Mesenchymal stem cell (in vitro differentiated cells and primary cell): ENCODE results near the gene RGL3.

Source experiments
- DNase-seq: peaks from one replicate; pipeline ENCODE4 v3.0.0-alpha.2; 2013
- H2AFZ ChIP-seq: one replicate; pipeline ENCODE4 v1.6.1; 2013; ENCODE audit warnings: low read depth, mild to moderate bottlenecking, control low read depth, inconsistent platforms, low read length, moderate library complexity
- H2AK5ac ChIP-seq: 2 replicates; pipeline ENCODE4 v1.6.1; 2013; ENCODE audit warnings: low read length, moderate library complexity, mild to moderate bottlenecking, inconsistent platforms; ENCODE audit not compliant: severe bottlenecking
- H2BK120ac ChIP-seq: one replicate; pipeline ENCODE4 v1.6.1; 2013; ENCODE audit warnings: low read depth, mild to moderate bottlenecking, inconsistent platforms, low read length, moderate library complexity
- H2BK12ac ChIP-seq, 2 experiments: one replicate each; pipeline ENCODE4 v1.6.1; 2013; ENCODE audit warnings: inconsistent platforms in 2 of 2, low read length in 2 of 2, mild to moderate bottlenecking in 2 of 2, moderate library complexity in 2 of 2, control low read depth in 1 of 2
- H2BK15ac ChIP-seq: one replicate; pipeline ENCODE4 v1.6.1; 2013; ENCODE audit warnings: mild to moderate bottlenecking, low read depth, inconsistent platforms; ENCODE audit not compliant: poor library complexity, severe bottlenecking
- H2BK5ac ChIP-seq: 2 replicates; pipeline ENCODE4 v1.6.1; 2013; ENCODE audit warnings: low read depth, mild to moderate bottlenecking, low read length, control low read depth, inconsistent platforms; ENCODE audit not compliant: poor library complexity, severe bottlenecking
- H3K14ac ChIP-seq, 2 experiments: one replicate each; pipeline ENCODE4 v1.6.1; 2013; ENCODE audit warnings: inconsistent platforms in 2 of 2, low read length in 2 of 2, control low read depth in 1 of 2, mild to moderate bottlenecking in 1 of 2, moderate library complexity in 1 of 2
- H3K18ac ChIP-seq, 2 experiments: one replicate each; pipeline ENCODE4 v1.6.1; 2013; ENCODE audit warnings: inconsistent platforms in 2 of 2, low read length in 2 of 2, control low read depth in 1 of 2, low read depth in 1 of 2, mild to moderate bottlenecking in 1 of 2
- H3K23ac ChIP-seq, 2 experiments: one replicate each; pipeline ENCODE4 v1.6.1; 2013; ENCODE audit warnings: inconsistent platforms in 2 of 2, low read length in 2 of 2, mild to moderate bottlenecking in 2 of 2, moderate library complexity in 2 of 2, control low read depth in 1 of 2
- H3K27ac ChIP-seq: 2 replicates; pipeline ENCODE4 v1.5.1; 2013; ENCODE audit warnings: mild to moderate bottlenecking, moderate library complexity, low read length, control low read depth, inconsistent platforms; ENCODE audit not compliant: poor library complexity, severe bottlenecking
- H3K27me3 ChIP-seq, 2 experiments: 2 replicates each; pipeline versions ENCODE4 v1.6.1 to v1.7.0; 2013; ENCODE audit warnings: low read length in 2 of 2, mild to moderate bottlenecking in 2 of 2, moderate library complexity in 2 of 2, control low read depth in 1 of 2, inconsistent platforms in 1 of 2; ENCODE audit not compliant: control insufficient read depth in 1 of 2, insufficient read depth in 1 of 2
- H3K36me3 ChIP-seq, 2 experiments: 2 replicates each; pipeline versions ENCODE4 v1.6.1 to v1.7.0; 2013; ENCODE audit warnings: low read length in 2 of 2, control low read depth in 1 of 2, inconsistent platforms in 1 of 2, low read depth in 1 of 2, mild to moderate bottlenecking in 1 of 2; ENCODE audit not compliant: insufficient read depth in 2 of 2, control insufficient read depth in 1 of 2
- H3K4ac ChIP-seq, 2 experiments: one replicate each; pipeline ENCODE4 v1.6.1; 2013; ENCODE audit warnings: inconsistent platforms in 2 of 2, low read length in 2 of 2, mild to moderate bottlenecking in 2 of 2, moderate library complexity in 2 of 2, control low read depth in 1 of 2, low read depth in 1 of 2
- H3K4me1 ChIP-seq: 2 replicates; pipeline ENCODE4 v1.6.1; 2013; ENCODE audit warnings: low read depth, low read length, control low read depth; ENCODE audit not compliant: control insufficient read depth, insufficient read depth
- H3K4me2 ChIP-seq: 2 replicates; pipeline ENCODE4 v1.6.1; 2013; ENCODE audit warnings: low read length, mild to moderate bottlenecking, inconsistent platforms; ENCODE audit not compliant: poor library complexity, severe bottlenecking
- H3K4me3 ChIP-seq, 2 experiments: 2 replicates each; pipeline versions ENCODE4 v1.5.1 to v1.7.0; 2013; ENCODE audit warnings: low read length in 2 of 2, mild to moderate bottlenecking in 2 of 2, control low read depth in 1 of 2, low read depth in 1 of 2; ENCODE audit not compliant: insufficient read depth in 1 of 2
- H3K79me1 ChIP-seq: replicated peaks from 2 replicates; pipeline ENCODE4 v1.6.1; 2013; ENCODE audit warnings: mild to moderate bottlenecking, control low read depth, low read length, inconsistent platforms; ENCODE audit not compliant: poor library complexity, severe bottlenecking
- H3K9ac ChIP-seq: 2 replicates; pipeline ENCODE4 v1.7.0; 2013; ENCODE audit warnings: mild to moderate bottlenecking, low read length, moderate library complexity
- H3K9me3 ChIP-seq: 2 replicates; pipeline ENCODE4 v1.7.0; 2013; ENCODE audit warnings: mild to moderate bottlenecking, low read length; ENCODE audit not compliant: control insufficient read depth
- H4K8ac ChIP-seq: one replicate; pipeline ENCODE4 v1.6.1; 2013; ENCODE audit warnings: inconsistent platforms, mild to moderate bottlenecking, low read length, moderate library complexity
- H4K91ac ChIP-seq: one replicate; pipeline ENCODE4 v1.6.1; 2013; ENCODE audit warnings: mild to moderate bottlenecking, low read length, inconsistent platforms
- WGBS: methylation state at CpG from one replicate; pipeline ENCODE4 v1.1.7; 2013; ENCODE audit warnings: mixed read lengths; 5-methylcytosine and 5-hydroxymethylcytosine counted together

Gene RGL3

DNA sequence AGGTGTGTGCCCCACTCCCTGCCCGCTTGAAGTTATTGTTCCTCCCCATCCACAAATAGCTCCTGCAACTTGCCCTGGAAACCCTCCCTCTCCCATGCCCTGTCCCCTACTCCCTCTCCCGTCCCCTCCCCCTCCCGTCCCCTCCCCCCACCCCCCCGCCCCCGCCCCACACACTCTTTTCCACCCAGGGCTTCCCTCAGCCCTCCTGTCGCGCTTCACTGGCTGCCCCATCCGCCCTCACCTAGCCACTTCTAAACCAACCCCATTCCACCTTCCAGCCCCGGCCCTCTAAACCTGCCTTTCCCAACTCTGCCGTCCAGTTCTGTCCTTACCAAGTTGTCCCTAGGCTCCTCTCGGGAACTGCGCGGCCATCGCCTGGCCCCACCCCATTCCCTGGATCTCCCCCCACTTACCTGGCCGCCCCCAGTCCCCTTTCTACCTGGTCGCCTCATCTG is 993 bp downstream of the RGL3 start:
- Histone ChIP-seq H3K9me3 (no peaks in the 10 kb centered on the region), H2BK5ac (no peak overlapping the region), H3K14ac (no peak overlapping the region), H3K23ac (no peak overlapping the region), H3K18ac (no peak overlapping the region), H2BK12ac (no peak overlapping the region), H3K4ac (no peak overlapping the region), H4K91ac (no peak overlapping the region), H3K79me1 (no peaks in the 10 kb centered on the region), H2BK120ac (no peak overlapping the region), H3K4me2 (peak overlapping the region; percentile 35), H3K36me3 (peaks cover 0 to 2% of the 10 kb centered on the region in 2 experiments), H2AFZ (no peak overlapping the region), H3K27me3 (peaks cover 59 to 75% of the 10 kb centered on the region in 2 experiments), H2BK15ac (peak overlapping the region; percentile 77), H3K27ac (no peak overlapping the region), H3K4me1 (peaks cover 34% of the 10 kb centered on the region), H4K8ac (no peak overlapping the region), H3K9ac (no peak overlapping the region), H2AK5ac (no peak overlapping the region), H3K4me3 (no peak overlapping the region)
- 2% methylated on average over 11 of the region's 16 CpGs for WGBS
- no peak for DNase-seq

DNA sequence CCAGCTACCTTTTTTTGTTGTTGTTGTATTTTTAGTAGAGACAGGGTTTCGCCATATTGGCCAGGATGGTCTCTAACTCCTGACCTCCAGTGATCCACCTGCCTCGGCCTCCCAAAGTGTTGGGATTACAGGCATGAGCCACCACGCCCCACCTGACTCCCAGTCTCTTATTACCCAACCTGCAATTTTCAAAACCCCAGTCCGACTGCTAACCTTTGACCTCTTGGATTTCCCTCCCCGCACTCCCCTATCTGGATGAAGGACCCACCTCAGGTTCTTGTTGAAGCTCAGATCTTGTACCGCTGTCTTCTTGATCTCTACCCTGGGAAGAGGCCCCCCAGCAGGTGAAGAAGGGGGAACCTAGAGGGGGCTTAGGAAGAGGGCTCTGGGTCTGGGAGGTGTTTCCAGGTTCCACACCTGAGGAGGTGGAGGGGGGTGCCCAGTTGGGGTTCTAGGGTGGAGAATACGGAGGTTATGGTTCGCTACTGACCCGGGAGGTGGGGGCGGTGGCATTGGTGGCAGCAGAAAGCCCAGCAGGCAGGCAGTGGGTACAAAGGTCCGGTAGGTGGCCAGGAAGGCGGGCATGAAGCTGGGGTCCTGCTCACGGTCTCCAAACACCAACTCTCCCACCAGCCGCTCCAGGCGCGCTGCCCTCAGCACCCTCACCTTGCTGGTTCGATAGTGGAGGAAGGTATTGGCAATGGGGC is 2.6 kb downstream of the RGL3 start:
- Histone ChIP-seq H3K27me3 (peaks cover 43 to 59% of the 10 kb centered on the region in 2 experiments), H3K4me3 (no peak overlapping the region), H2BK15ac (no peak overlapping the region), H2BK12ac (no peak overlapping the region), H3K9ac (no peak overlapping the region), H2BK120ac (no peak overlapping the region), H4K8ac (peak overlapping the region; percentile 13), H3K4me1 (peaks cover 24% of the 10 kb centered on the region), H3K27ac (no peak overlapping the region), H2BK5ac (no peak overlapping the region), H4K91ac (no peak overlapping the region), H3K18ac (no peak overlapping the region), H2AK5ac (no peak overlapping the region), H3K9me3 (no peaks in the 10 kb centered on the region), H3K79me1 (no peaks in the 10 kb centered on the region), H3K4me2 (no peak overlapping the region), H3K36me3 (no peaks in the 10 kb centered on the region), H3K4ac (no peak overlapping the region), H2AFZ (no peak overlapping the region), H3K23ac (no peak overlapping the region), H3K14ac (no peak overlapping the region)
- DNase-seq, result no peak
- WGBS, result 96% methylated on average over 13 of the region's 17 CpGs

DNA sequence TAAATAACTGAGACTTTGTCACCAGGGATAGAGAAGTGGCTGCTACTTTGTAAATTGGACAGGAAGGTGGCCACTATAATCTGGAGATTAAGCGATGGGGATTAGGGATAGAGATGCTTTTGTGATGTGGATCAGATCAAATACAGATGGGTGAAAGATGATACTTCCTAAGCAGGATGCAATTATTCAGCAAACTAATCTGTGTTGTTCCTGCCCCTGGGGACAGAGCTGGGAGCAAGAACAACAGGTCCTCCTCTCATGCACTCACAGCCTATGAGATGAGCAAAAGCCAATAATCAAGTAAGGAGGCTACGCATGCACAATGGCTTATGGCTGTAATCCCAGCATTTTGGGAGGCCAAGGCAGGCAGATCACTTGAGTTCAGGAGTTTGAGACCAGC is 4.6 kb downstream of the RGL3 start:
- WGBS, result 100% methylated on average over 2 of the region's 2 CpGs
- no peak overlapping the region for H2BK12ac ChIP-seq
- H3K9ac ChIP-seq, result no peak overlapping the region
- H3K14ac ChIP-seq, result no peak overlapping the region
- no peak overlapping the region for H2AFZ ChIP-seq
- H3K36me3 ChIP-seq, result no peaks in the 10 kb centered on the region
- H3K79me1 ChIP-seq, result no peaks in the 10 kb centered on the region
- no peak overlapping the region for H2BK15ac ChIP-seq
- peaks cover 17% of the 10 kb centered on the region for H3K4me1 ChIP-seq
- no peak overlapping the region for H3K27ac ChIP-seq
- H4K8ac ChIP-seq, result no peak overlapping the region
- H3K18ac ChIP-seq, result no peak overlapping the region
- H3K9me3 ChIP-seq, result no peaks in the 10 kb centered on the region
- no peak overlapping the region for H3K4me2 ChIP-seq
- no peak overlapping the region for H3K4ac ChIP-seq
- H3K4me3 ChIP-seq, result no peak overlapping the region
- no peak for DNase-seq
- no peak overlapping the region for H2AK5ac ChIP-seq
- no peak overlapping the region for H2BK120ac ChIP-seq
- H3K23ac ChIP-seq, result no peak overlapping the region
- no peak overlapping the region for H4K91ac ChIP-seq
- H2BK5ac ChIP-seq, result no peak overlapping the region
- peaks cover 23 to 40% of the 10 kb centered on the region in 2 experiments for H3K27me3 ChIP-seq

DNA sequence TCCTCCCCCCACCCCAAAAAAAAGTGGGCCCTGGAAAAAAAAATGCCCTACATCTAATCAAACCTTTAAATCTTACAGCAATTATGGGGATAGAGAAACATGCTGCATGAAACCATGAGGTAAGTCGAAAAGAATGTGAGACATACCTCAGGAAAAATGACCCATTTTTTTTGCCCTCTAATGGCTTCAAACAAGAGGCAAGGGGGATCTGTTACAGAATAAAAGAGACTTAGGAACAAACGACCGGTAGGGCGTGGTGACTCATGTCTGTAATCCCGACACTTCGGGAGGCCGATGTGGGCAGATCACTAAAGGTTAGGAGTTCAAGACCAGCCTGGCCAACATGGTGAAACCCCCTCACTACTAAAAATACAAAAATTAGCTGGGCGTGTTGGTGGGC is 8.4 kb downstream of the RGL3 start:
- no peak overlapping the region for H3K4me3 ChIP-seq
- WGBS, result 36% methylated on average over 7 of the region's 8 CpGs
- H3K18ac ChIP-seq, result no peak overlapping the region
- no peak overlapping the region for H3K4me2 ChIP-seq
- peaks cover 6% of the 10 kb centered on the region for H3K4me1 ChIP-seq
- H3K27ac ChIP-seq, result no peak overlapping the region
- H3K14ac ChIP-seq, result no peak overlapping the region
- no peak overlapping the region for H2AFZ ChIP-seq
- no peak for DNase-seq
- H2BK120ac ChIP-seq, result no peak overlapping the region
- peaks cover 10 to 12% of the 10 kb centered on the region in 2 experiments for H3K27me3 ChIP-seq
- no peaks in the 10 kb centered on the region for H3K36me3 ChIP-seq
- no peak overlapping the region for H2AK5ac ChIP-seq
- no peak overlapping the region for H3K4ac ChIP-seq
- no peak overlapping the region for H3K23ac ChIP-seq
- no peak overlapping the region for H3K9ac ChIP-seq
- no peaks in the 10 kb centered on the region for H3K79me1 ChIP-seq
- no peak overlapping the region for H2BK15ac ChIP-seq
- no peak overlapping the region for H2BK5ac ChIP-seq
- no peak overlapping the region for H2BK12ac ChIP-seq
- no peak overlapping the region for H4K8ac ChIP-seq
- no peak overlapping the region for H4K91ac ChIP-seq
- no peaks in the 10 kb centered on the region for H3K9me3 ChIP-seq
